ENCODE results near the gene LUC7L3.
"Not testable (repeated sequence)": the region's sequence is repeated elsewhere in the genome, so short reads cannot be mapped to it uniquely, and the experiment has no call there.

The LUC7L3 gene

GRCh38 chr17:50719144-50719923 lies at the start of gene LUC7L3:
LUC7L3 (plus strand) TSS chr17:50719603; CDS start chr17:50719733, 130 bp downstream.
- DNase-seq (ENCODE audit: low read depth): peak; percentile 87

DNA sequence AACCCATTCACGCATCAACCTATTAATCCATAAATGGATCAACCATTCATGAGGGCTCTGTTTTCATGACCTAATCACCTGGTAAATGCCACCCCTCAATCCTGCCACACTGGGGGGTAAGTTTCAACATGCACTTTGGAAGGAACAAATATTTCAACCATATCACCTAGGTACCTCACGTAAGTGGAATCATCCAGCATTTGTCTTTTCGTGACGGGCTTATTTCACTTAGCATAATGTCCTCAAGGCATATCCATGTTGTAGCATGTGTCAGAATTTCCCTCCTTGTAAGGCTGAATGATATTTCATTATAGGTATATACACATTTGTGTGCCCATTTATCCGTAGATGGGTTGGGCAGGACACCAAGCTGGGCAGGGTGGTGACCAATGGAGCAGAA lies 47.3 kb upstream of the LUC7L3 start:
- no peak for DNase-seq (ENCODE audit: low read depth)

GRCh38 chr17:50672831-50673551 lies 46.4 kb upstream of the LUC7L3 start:
- no peak for DNase-seq (ENCODE audit: low read depth)

GRCh38 chr17:50675190-50675589 lies 44.2 kb upstream of the LUC7L3 start:
- DNase-seq (ENCODE audit: low read depth): no peak

DNA sequence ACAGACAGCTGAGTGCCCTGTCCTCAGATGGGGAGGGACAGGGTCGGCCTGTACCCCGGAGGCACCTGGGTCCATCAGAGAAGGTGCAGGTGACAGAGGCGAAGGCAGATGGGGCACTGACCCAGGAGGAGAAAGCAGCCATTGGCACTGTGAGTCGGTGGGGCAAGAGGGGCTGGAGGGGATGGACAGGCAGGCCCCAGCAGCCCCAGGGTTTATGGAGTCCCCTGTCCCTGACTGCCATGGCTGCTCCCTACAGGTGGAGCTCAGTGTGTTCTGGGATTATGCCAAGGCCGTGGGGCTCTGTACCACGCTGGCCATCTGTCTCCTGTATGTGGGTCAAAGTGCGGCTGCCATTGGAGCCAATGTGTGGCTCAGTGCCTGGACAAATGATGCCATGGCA lies 43.8 kb upstream of the LUC7L3 start:
- no peak for DNase-seq (ENCODE audit: low read depth)

- DNase-seq (ENCODE audit: low read depth): no peak
Measured at GRCh38 chr17:50676065-50676975, 43.1 kb upstream of the LUC7L3 start.

GRCh38 chr17:50677851-50678375 lies 41.5 kb upstream of the LUC7L3 start:
- DNase-seq (ENCODE audit: low read depth): no peak

- no peak for DNase-seq (ENCODE audit: low read depth)
Measured at GRCh38 chr17:50679008-50679544, 40.3 kb upstream of the LUC7L3 start.

GRCh38 chr17:50680126-50680525 lies 39.3 kb upstream of the LUC7L3 start:
- no peak for DNase-seq (ENCODE audit: low read depth)

- not testable (repeated sequence) for DNase-seq (ENCODE audit: low read depth)
Measured at GRCh38 chr17:50680543-50681262, 38.7 kb upstream of the LUC7L3 start.

DNA sequence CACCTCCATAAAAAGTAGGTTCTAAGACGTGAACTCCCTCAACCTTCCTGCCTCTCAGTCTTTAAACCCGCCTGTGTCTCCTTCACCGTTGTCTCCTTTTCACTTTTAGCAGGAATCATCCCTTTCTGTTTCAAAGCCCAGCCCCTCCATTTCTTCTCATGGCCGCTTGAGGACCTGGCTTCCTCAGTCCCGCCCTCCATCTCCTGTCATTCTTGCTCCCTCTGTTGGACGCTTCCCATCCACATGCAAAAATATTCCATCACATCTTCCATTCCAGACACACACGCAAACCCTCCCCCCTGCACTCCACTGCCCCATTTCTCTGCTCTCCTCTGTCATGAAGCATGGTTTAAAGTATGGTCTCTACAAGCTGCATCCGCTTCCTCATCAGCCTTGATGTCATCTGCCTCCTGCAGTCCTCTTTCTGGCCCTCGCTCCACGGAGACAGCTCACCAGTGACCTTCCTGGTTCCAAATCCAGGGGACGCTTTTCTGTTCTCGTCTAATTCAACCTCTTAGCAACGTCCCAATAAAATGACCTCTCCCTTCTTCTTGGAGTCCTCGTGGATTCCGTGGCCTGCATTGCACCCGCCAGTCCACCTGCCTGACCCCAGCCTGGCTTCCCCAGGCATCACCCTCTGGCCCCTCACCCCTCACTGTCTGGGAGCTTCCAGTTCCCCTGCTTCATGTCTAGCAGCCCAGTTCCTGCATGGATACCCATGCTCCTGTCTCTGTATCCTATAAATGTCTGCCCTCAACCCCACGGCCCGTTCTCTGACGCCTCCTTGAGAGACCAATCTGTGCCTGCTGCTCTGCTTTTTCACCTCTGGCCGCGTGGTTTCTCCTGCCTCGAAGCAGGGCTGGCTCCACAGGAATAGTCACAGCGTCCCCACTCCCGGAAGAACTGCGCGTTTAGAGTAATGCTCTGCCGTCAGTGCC lies 37.9 kb upstream of the LUC7L3 start:
- DNase-seq (ENCODE audit: low read depth): no peak

DNA sequence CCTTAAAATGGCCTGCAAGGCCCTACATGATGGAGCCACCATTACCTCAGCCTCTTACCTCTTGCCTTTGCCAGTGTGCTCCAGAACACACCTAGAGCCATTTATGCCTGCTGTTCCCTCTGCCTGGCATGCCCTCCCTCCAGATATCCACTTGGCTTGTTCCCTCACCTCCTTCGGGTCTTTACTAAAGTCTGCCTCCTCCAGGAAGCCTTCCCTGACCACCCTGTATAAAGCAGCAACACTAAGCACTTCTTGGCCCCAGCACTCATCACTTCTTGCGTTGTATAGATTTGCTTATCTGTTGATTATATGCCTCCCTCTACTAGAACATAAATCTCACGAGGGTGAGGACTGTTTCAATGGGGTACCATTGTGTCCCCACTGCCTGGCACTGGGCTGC lies 37.0 kb upstream of the LUC7L3 start:
- no peak for DNase-seq (ENCODE audit: low read depth)

DNA sequence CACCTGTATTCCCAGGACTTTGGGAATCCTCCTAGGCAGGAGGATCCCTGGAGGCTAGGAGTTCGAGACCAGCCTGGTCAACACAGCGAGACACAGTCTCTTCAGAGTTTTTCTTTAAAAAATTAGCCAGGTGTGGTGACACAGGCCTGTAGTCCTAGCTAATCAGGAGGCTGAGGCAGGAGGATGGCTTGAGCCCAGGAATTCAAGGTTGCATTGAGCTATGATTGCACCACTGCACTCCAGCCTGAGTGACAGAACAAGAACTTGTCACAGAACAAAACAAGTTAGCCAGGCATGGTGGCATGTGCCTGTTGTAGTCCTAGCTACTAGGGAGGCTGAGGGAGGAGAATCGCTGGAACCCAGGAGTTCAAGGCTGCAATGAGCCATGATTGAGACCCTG lies 36.5 kb upstream of the LUC7L3 start:
- no peak for DNase-seq (ENCODE audit: low read depth)

DNA sequence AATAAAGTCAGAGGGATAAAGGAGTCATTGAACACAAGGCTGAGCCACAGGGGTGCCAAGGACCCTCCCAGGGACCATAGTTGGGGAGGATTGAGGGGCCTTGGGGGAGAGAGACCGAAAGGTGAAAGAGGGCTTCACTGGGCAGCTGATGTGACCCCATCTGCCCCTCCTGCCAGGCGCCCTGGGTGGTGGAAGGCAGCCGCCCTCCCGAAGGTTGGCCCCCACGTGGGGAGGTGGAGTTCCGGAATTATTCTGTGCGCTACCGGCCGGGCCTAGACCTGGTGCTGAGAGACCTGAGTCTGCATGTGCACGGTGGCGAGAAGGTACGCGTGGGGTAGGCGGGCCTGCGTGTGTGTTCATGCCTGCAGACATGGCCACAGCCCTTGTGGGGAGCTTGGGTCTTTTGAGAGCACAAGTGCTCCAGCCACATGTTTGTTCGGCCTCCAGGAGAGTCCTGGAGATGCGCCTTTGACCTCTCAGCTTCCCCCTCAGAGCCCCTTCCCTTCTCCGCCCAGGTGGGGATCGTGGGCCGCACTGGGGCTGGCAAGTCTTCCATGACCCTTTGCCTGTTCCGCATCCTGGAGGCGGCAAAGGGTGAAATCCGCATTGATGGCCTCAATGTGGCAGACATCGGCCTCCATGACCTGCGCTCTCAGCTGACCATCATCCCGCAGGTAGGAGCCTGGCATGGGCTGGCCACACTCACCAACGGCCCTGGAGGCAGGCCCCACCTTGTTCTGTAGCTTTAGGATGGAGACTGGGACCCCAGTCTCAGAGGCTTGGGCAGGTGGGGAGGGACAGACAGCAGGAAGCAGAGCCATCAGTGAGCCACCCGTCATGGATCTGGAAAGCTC lies 35.7 kb upstream of the LUC7L3 start:
- no peak for DNase-seq (ENCODE audit: low read depth)

- DNase-seq (ENCODE audit: low read depth): no peak
Measured at GRCh38 chr17:50684288-50684611, 35.2 kb upstream of the LUC7L3 start.

DNA sequence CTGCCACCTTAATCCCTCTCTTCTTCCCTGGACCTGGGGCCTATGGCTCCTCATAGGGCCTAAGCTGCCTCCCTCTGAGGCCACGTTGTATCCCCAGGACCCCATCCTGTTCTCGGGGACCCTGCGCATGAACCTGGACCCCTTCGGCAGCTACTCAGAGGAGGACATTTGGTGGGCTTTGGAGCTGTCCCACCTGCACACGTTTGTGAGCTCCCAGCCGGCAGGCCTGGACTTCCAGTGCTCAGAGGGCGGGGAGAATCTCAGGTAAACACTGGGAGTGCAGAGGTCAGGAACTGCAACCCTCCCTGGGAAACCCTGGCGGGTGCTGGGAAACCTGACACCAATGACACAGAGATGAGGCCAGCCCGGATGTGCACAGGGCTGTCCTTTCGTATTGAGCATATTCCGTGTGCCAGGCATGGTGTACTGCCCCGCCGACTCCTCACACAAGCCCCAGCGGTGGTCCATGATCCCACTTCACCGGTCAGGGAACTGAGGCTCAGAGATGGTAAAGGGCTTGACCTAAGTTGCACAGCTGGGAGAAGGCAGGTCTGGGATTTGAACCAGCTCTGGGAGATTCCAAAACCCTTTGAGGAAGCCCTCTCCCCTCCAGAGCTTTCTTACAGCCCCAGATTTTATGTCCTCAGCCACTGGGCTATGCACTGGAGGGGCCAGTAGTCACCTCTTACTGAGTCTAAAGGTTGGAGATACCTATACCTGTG lies 34.6 kb upstream of the LUC7L3 start:
- DNase-seq (ENCODE audit: low read depth): no peak

GRCh38 chr17:50685334-50685665 lies 34.1 kb upstream of the LUC7L3 start:
- DNase-seq (ENCODE audit: low read depth): no peak

GRCh38 chr17:50685691-50686493 lies 33.5 kb upstream of the LUC7L3 start:
- DNase-seq (ENCODE audit: low read depth): no peak

Data from stimulated activated CD8-positive, alpha-beta memory T cell treated with anti-CD3 and anti-CD28 coated beads, Interleukin-15, amount 100 ng/mL, for 24 hours (primary cell).